ENCODE measurements around the gene VSTM2L.

VSTM2L gene

GRCh38 chr20:37921341-37921929, 18.5 kb downstream of the VSTM2L start:
- no peaks in the 10 kb centered on the region for H3K9me3 ChIP-seq (ENCODE audit: control insufficient read depth, insufficient read depth, low read length)
- H3K4me1 ChIP-seq (ENCODE audit: control insufficient read depth, insufficient read depth, low read length) = peaks cover 22% of the 10 kb centered on the region
- H3K4me3 ChIP-seq (ENCODE audit: low read depth, low read length) = no peak overlapping the region
- peaks cover 7% of the 10 kb centered on the region; the same call in 1 of the 2 replicates for H3K27me3 ChIP-seq (ENCODE audit: control insufficient read depth, insufficient read depth, low read length)
- no peaks in the 10 kb centered on the region for H3K36me3 ChIP-seq (ENCODE audit: control insufficient read depth, insufficient read depth, low read length)
- H3K27ac ChIP-seq (ENCODE audit: low read depth, low read length) = no peak overlapping the region
- no peak overlapping the region for H3K9ac ChIP-seq (ENCODE audit: low read depth, low read length)

GRCh38 chr20:37922016-37922415, 19.1 kb downstream of the VSTM2L start:
- Histone ChIP-seq H3K27me3 (ENCODE audit: control insufficient read depth, insufficient read depth, low read length) (0 out of 2 replicates have a peak, but pooled peaks cover 3% of the 10 kb centered on the region), H3K4me1 (ENCODE audit: control insufficient read depth, insufficient read depth, low read length) (peaks cover 19% of the 10 kb centered on the region), H3K4me3 (ENCODE audit: low read depth, low read length) (no peak overlapping the region), H3K36me3 (ENCODE audit: control insufficient read depth, insufficient read depth, low read length) (no peaks in the 10 kb centered on the region), H3K9ac (ENCODE audit: low read depth, low read length) (no peak overlapping the region), H3K27ac (ENCODE audit: low read depth, low read length) (no peak overlapping the region), H3K9me3 (ENCODE audit: control insufficient read depth, insufficient read depth, low read length) (no peaks in the 10 kb centered on the region)

- Histone ChIP-seq H3K27me3 (ENCODE audit: control insufficient read depth, insufficient read depth, low read length) (no peaks in the 10 kb centered on the region), H3K4me1 (ENCODE audit: control insufficient read depth, insufficient read depth, low read length) (no peaks in the 10 kb centered on the region), H3K9ac (ENCODE audit: low read depth, low read length) (no peak overlapping the region)
These were observed 22.6 kb downstream of the VSTM2L start for GRCh38 chr20:37925265-37926165.

GRCh38 chr20:37926612-37927011, 23.7 kb downstream of the VSTM2L start:
- H3K9me3 ChIP-seq (ENCODE audit: control insufficient read depth, insufficient read depth, low read length) = no peaks in the 10 kb centered on the region
- no peaks in the 10 kb centered on the region for H3K36me3 ChIP-seq (ENCODE audit: control insufficient read depth, insufficient read depth, low read length)
- no peak overlapping the region for H3K4me3 ChIP-seq (ENCODE audit: low read depth, low read length)
- no peak overlapping the region for H3K27ac ChIP-seq (ENCODE audit: low read depth, low read length)
- no peaks in the 10 kb centered on the region for H3K27me3 ChIP-seq (ENCODE audit: control insufficient read depth, insufficient read depth, low read length)
- H3K9ac ChIP-seq (ENCODE audit: low read depth, low read length) = no peak overlapping the region
- no peaks in the 10 kb centered on the region for H3K4me1 ChIP-seq (ENCODE audit: control insufficient read depth, insufficient read depth, low read length)

More at GRCh38 chr20:37925265-37926165, 22.6 kb downstream of the VSTM2L start:
- Histone ChIP-seq H3K4me3 (ENCODE audit: low read depth, low read length) (no peak overlapping the region), H3K9me3 (ENCODE audit: control insufficient read depth, insufficient read depth, low read length) (no peaks in the 10 kb centered on the region), H3K36me3 (ENCODE audit: control insufficient read depth, insufficient read depth, low read length) (no peaks in the 10 kb centered on the region), H3K27ac (ENCODE audit: low read depth, low read length) (no peak overlapping the region)

GRCh38 chr20:37927410-37928095, 24.6 kb downstream of the VSTM2L start:
- Histone ChIP-seq H3K9ac (ENCODE audit: low read depth, low read length) (no peak overlapping the region), H3K27me3 (ENCODE audit: control insufficient read depth, insufficient read depth, low read length) (no peaks in the 10 kb centered on the region), H3K36me3 (ENCODE audit: control insufficient read depth, insufficient read depth, low read length) (no peaks in the 10 kb centered on the region), H3K4me3 (ENCODE audit: low read depth, low read length) (no peak overlapping the region), H3K27ac (ENCODE audit: low read depth, low read length) (no peak overlapping the region), H3K9me3 (ENCODE audit: control insufficient read depth, insufficient read depth, low read length) (no peaks in the 10 kb centered on the region), H3K4me1 (ENCODE audit: control insufficient read depth, insufficient read depth, low read length) (no peaks in the 10 kb centered on the region)

GRCh38 chr20:37928996-37929682, 26.2 kb downstream of the VSTM2L start:
- no peak overlapping the region for H3K9ac ChIP-seq (ENCODE audit: low read depth, low read length)

GRCh38 chr20:37929683-37930014, 26.7 kb downstream of the VSTM2L start:
- H3K4me1 ChIP-seq (ENCODE audit: control insufficient read depth, insufficient read depth, low read length) = peaks cover 3% of the 10 kb centered on the region; the same call in 1 of the 2 replicates
- no peak overlapping the region for H3K27ac ChIP-seq (ENCODE audit: low read depth, low read length)
- H3K27me3 ChIP-seq (ENCODE audit: control insufficient read depth, insufficient read depth, low read length) = no peaks in the 10 kb centered on the region
- no peak overlapping the region for H3K4me3 ChIP-seq (ENCODE audit: low read depth, low read length)
- H3K9me3 ChIP-seq (ENCODE audit: control insufficient read depth, insufficient read depth, low read length) = no peaks in the 10 kb centered on the region
- H3K36me3 ChIP-seq (ENCODE audit: control insufficient read depth, insufficient read depth, low read length) = no peaks in the 10 kb centered on the region
- H3K9ac ChIP-seq (ENCODE audit: low read depth, low read length) = no peak overlapping the region

More at GRCh38 chr20:37928996-37929682, 26.2 kb downstream of the VSTM2L start:
- Histone ChIP-seq H3K4me3 (ENCODE audit: low read depth, low read length) (no peak overlapping the region), H3K27me3 (ENCODE audit: control insufficient read depth, insufficient read depth, low read length) (no peaks in the 10 kb centered on the region), H3K9me3 (ENCODE audit: control insufficient read depth, insufficient read depth, low read length) (no peaks in the 10 kb centered on the region), H3K27ac (ENCODE audit: low read depth, low read length) (no peak overlapping the region), H3K36me3 (ENCODE audit: control insufficient read depth, insufficient read depth, low read length) (no peaks in the 10 kb centered on the region), H3K4me1 (ENCODE audit: control insufficient read depth, insufficient read depth, low read length) (peaks cover 3% of the 10 kb centered on the region; the same call in 1 of the 2 replicates)

- H3K4me1 ChIP-seq (ENCODE audit: control insufficient read depth, insufficient read depth, low read length) = peaks cover 3% of the 10 kb centered on the region; the same call in 1 of the 2 replicates
- H3K4me3 ChIP-seq (ENCODE audit: low read depth, low read length) = no peak overlapping the region
- no peak overlapping the region for H3K9ac ChIP-seq (ENCODE audit: low read depth, low read length)
- H3K36me3 ChIP-seq (ENCODE audit: control insufficient read depth, insufficient read depth, low read length) = no peaks in the 10 kb centered on the region
- no peaks in the 10 kb centered on the region for H3K9me3 ChIP-seq (ENCODE audit: control insufficient read depth, insufficient read depth, low read length)
- no peak overlapping the region for H3K27ac ChIP-seq (ENCODE audit: low read depth, low read length)
- H3K27me3 ChIP-seq (ENCODE audit: control insufficient read depth, insufficient read depth, low read length) = no peaks in the 10 kb centered on the region
These were observed 28.4 kb downstream of the VSTM2L start for GRCh38 chr20:37931153-37931922.

GRCh38 chr20:37932074-37932473, 29.1 kb downstream of the VSTM2L start:
- no peak overlapping the region for H3K9ac ChIP-seq (ENCODE audit: low read depth, low read length)
- no peaks in the 10 kb centered on the region for H3K27me3 ChIP-seq (ENCODE audit: control insufficient read depth, insufficient read depth, low read length)
- H3K4me3 ChIP-seq (ENCODE audit: low read depth, low read length) = no peak overlapping the region
- no peaks in the 10 kb centered on the region for H3K36me3 ChIP-seq (ENCODE audit: control insufficient read depth, insufficient read depth, low read length)
- no peak overlapping the region for H3K27ac ChIP-seq (ENCODE audit: low read depth, low read length)
- H3K4me1 ChIP-seq (ENCODE audit: control insufficient read depth, insufficient read depth, low read length) = peaks cover 3% of the 10 kb centered on the region; the same call in 1 of the 2 replicates
- no peaks in the 10 kb centered on the region for H3K9me3 ChIP-seq (ENCODE audit: control insufficient read depth, insufficient read depth, low read length)

- Histone ChIP-seq H3K27ac (ENCODE audit: low read depth, low read length) (no peak overlapping the region), H3K4me3 (ENCODE audit: low read depth, low read length) (no peak overlapping the region), H3K27me3 (ENCODE audit: control insufficient read depth, insufficient read depth, low read length) (no peaks in the 10 kb centered on the region), H3K9me3 (ENCODE audit: control insufficient read depth, insufficient read depth, low read length) (no peaks in the 10 kb centered on the region), H3K36me3 (ENCODE audit: control insufficient read depth, insufficient read depth, low read length) (no peaks in the 10 kb centered on the region), H3K9ac (ENCODE audit: low read depth, low read length) (no peak overlapping the region), H3K4me1 (ENCODE audit: control insufficient read depth, insufficient read depth, low read length) (peaks cover 3% of the 10 kb centered on the region; the same call in 1 of the 2 replicates)
These were observed 30.0 kb downstream of the VSTM2L start for GRCh38 chr20:37932919-37933318.

Data from HUES48 (cell line).